NOMO-1 treated with dmso at 0.1 percent for 144 hours (cell line): Measurements from ENCODE around the gene DPM2.

Experiments used
- DNase-seq: peaks from one replicate; lab custom pipeline; 2025; ENCODE audit not compliant: unreplicated experiment; lab: John Stamatoyannopoulos, UW

DPM2 gene

DNA sequence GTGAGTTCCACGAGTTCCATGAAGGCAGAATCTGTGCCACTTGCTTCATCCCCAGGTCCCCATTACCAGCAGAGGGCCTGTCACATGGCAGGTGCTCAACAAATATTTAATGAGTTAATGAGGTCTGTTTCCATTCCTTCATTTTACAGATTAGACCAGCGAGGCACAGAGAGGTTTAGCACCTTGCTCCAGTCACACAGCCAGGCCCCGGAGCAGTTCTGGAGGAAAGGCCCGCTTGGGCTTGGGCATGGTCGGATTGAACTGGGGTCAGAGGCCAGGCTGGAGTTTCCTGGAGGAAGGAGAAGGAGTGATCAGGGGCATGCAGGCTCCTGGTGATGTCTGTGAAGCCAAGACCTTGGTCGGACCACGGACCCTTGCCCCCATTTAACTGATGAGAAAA is 16.9 kb downstream of the DPM2 start:
- no peak for DNase-seq

DNA sequence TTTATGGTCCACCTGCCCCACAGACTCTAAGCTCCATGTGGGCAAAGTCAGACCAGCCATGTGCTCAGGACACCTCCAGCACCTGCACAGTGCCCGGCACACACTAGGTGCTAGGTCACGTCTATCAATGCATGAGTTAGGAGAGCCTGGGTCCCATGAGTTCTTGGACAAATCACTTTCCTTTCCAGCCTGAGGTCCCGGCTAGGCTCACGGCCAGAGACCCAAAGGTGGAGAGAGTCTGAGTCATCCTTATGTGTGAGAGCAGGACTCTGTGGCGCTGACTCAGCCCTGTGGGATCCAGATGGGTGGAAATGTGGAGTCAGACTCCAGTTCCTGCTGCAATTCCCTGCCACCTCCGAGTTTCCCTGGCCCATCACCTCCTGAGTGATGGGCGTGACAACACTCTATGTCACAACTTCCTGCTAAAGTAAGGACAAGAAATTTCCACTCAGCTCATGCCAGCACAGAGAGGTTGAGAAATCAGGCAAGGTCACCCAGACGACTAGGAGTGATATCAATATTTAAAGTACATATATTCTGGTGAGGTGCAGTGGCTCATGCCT is 18.3 kb downstream of the DPM2 start:
- DNase-seq, result peak; percentile 27

DNA sequence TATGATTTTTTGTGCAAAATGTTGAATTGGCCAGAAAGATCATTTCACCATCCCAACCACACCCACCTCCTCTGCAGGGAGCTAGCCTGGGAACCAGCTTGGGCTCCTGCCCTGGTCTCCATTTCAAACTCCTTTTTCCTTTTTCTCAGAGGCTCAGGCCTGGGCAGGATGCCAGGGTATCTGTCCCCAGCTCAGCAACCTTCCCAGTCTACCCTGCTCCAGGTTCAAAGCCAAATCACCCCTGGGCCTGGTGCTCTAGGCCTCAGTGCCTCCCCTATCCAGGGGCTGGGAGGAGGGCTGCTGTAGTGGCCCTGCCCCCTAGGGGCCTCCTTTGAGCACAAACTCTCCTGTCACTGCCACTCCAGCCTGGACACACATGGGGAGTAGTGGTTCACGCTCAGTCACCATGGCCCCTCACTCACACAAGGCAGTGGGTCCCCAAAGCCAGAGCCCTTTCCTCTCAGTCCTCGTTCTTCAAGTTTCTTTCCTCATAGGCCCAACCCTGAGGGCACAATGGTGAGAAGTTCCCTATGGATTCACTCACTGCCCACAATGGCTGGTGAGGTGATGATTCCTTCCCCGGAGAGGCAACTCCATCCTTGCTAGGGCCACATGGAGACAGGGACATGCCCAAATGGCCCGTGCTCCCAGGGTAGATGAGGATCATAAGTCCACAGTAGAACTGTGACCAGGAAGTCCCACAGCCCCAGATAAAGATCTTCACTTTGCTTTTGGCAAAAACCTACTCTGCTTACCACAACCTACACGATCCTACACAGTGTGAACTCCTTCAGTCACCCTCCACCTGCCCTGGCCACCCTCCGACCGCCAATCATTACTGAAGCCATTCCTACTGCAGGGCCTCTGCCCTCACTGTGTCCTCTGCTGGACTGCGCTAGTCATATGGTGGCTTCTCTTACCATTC is 19.2 kb downstream of the DPM2 start:
- no peak for DNase-seq

DNA sequence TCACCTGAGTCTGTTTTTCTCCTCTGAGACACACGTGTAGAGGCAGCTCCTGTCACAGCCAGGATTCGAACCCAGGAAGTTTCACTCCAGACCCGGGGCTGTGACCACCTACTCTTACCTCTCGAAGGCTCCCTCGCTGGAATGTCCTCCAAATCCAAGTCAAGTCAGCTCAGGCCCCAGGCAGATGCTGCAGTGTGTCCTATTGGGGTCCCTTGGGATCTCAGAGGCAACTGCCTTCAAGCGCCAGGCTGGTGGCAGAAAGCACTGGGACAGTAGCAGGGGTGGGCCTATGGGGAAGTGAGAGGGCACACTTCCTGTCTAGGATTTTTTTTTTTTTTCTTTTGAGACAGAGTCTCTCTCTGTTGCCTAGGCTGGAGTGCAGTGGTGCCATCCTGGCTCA is 20.1 kb downstream of the DPM2 start:
- peak; percentile 33 for DNase-seq

DNA sequence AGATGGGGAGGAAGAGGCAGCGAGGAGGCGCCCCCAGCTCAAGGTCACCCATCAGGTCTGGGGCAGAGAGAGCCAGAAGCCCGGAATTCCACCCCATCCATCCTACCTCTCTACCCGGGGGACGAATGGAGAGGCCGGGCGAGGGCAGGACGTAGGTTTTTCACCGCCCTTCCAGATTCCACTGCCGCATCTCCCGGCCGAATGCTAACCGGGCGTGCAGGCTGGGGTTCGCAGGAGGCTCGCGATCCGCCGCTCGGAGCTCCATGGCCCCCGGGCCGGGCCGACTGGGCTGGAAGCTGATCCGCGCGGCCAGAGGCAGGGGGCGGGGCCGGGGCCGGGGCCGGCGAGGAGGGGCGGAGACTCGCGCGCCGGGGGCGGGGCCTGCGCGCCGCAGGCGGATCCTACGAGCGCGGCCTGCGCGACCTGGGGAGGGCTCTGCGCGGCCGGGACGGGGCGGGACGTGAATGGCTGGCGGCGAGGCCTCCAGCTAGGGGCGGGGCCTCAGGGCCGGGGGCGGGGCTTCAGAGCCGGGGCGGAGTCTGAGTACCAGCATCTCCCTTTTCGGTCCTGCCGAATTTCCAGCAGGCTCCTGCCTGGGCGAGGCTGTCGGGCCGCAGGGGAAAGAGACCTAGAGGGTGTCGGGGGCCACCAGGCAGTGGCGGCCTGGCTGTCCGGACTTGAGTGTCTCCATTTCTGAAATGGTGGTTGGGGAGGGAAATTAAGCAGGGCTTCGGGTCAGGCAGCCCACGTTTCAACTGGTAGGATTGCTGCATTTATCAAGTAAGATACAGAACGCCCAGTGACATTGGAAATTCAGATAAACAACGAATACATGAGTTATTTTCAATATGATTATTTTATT is 20.7 kb downstream of the DPM2 start, which contains the start of gene ST6GALNAC4:
Gene ST6GALNAC4, minus strand, starts transcription at position 322 of the 862 bp plus-strand sequence. CDS start 622 bp downstream, outside the sequence.
- DNase-seq, result peak; percentile 81

DNA sequence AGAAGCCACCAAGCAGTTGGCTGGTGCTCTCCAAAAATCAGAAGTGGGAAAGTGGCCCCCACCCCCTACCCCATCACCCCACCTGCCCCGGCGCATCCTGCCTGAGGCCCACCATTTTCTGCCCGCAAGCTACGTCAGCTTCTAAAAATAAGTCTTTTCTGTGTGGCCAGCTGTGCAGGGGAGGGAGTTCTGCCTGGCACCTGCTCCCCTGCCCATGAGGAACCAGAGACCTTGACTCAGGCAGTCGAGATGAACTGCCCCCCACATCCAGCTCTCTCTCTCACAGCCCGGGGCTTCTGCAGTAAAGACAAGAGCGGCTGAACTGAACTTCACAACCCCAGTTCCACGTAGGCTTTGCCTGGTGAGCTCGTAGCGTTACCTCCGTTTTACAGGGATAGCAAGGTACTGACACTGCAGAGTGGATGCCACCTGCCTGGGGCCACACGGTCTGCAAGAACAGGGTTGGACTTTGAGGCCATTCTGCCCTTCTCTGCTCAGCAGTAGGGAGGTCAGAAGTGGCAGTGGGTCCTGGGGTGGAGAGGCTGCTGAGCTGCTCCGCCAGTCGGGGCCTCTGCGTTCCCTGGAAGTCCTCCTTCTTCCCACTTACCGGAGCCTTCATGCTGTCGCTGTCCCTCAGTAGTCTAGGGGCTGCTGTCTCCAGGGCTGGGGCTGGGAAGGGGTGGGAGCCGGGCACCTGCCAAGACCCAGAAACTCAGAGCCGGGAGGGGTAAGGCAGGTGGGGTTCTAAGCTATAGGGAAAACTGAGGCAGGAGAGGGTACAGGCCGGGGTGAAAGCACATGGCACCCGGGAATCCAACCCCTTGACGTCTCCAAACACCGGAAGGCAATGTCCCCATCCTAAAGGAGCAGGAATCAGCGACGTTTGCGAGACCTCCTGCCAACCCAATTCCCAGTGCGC is 21.6 kb downstream of the DPM2 start:
- no peak for DNase-seq

DNA sequence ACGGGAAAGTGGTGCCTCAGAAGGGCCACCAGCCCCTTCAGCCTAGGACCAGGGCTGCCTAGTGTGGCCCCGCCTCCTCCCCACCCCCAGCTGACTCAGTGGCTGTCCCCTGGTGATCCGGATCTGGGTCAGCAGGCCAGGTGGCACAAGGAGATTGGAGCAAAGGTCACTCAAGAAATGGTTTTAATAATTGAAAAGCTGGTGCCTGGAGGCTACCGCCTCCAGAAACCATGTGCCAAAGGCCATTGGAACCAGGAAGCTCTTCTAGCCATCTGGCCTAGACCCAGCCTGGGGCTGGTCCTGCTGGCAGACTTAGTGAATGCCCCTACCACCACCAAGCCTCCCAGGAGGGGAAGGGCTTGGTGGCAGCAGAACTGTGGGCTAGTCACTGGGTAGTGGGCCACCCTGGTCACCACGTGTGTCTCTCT is 22.3 kb downstream of the DPM2 start:
- no peak for DNase-seq

DNA sequence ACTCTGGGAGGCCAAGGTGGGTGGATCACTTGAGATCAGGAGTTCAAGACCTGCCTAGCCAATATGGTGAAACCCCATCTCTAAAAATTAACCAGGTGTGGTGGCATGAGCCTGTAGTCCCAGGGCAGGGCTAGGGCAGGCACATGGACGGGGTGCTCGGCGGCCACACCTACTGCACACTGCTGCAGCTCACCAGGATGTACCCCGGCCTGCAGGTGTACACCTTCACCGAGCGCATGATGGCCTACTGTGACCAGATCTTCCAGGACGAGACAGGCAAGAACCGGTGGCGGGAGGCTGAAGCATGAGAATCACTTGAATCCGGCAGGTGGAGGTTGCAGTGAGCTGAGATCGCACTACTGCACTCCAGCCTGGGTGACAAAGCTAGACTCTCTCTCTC is 24.0 kb downstream of the DPM2 start:
- no peak for DNase-seq

DNA sequence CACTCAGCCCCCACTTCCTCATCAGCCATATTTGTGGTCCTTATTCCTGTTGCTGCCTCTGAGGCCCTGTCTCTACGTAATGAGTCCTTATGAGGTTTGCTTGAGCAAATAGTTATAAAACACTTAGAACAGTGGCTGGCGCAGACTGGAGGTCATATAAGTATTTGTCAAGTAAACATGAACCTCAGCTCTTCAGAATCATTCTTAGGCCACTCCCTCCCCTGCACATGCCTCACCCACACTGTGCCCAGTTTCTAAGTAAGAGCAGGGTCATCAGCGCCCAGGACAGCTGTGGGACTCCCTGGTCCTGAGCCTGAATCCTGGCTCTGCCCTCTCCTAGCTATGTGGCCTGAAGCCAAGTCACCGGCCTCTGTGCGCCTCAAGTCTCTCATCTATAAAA is 24.8 kb downstream of the DPM2 start:
- DNase-seq, result no peak

DNA sequence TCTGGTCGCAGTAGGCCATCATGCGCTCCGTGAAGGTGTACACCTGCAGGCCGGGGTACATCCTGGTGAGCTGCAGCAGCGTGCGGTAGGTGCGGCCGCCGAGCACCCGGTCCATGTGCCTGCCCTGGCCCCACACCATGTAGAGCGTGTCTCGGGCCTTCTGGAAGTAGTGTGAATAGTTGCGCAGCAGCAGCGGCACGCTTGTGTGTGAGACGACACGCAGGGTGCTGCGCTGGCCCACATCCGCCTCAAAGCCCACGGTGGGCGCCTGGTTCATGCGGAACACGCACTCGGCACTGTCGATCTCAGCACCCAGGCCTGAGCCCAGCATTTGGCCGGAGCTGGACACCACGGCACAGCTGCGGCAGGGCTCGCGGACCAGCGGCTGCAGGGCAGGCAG is 25.4 kb downstream of the DPM2 start:
- DNase-seq, result no peak

DNA sequence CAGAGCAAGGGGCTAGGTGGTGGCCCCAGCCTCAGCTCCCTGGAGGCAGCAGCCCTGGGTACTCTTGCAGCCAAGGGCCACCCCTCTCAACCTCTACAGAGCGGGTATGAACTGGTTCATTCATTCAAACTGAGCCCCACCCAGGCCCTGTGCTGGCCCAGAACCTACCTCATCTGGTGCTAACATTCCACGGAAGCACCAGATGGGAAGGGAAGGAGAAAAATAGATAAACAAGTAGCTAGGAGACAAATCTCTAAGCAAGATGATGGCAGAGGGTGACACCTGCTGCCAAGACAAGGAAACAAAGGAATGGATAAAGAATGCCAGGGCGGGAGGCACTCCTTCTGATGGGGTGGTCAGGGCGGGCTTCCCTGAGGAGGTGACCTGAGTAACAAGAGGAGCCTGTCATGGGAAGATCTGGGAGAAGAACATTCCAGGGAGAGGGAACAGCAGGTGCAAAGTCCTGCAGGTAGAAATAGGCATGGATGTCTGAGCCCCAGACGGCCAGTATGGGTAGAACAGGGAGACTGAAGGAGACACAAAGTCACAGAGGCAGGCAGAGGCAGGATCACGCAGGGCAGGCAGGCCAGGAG is 26.9 kb downstream of the DPM2 start:
- DNase-seq, result no peak

DNA sequence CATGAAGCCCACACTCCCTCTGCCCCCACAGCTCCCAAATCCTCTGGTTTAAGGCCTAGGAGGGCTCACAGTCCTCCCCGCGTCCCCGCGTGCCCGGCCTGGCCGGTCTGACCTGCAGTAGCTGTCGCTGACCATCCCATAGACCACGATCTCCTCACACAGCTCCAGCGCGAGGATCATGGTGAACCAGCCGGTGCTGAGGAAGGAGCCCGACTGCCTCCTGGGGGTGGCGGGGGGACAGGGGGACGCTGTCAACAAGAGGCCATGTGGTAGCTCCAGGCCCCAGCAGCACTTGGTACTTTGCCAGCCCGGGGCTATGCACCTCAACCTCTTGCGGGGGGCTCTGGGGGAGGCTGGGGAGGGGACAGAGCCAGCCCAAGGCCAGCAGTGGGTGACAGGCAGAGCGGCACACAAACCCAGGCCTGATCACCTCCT is 27.8 kb downstream of the DPM2 start:
- no peak for DNase-seq

DNA sequence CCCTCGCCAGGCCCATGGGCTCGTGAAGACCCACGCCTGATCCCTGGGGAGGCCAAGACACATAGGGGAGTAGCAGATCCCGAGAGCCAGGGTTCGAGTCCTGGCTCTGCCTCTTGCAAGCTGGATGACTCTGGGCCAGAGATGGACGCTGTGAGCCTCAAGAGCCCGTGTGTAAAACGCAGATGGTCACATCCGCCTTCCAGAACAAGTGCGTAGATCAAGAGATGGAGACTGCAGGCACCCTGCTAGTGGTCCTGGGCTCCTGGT is 29.1 kb downstream of the DPM2 start:
- DNase-seq, result no peak

DNA sequence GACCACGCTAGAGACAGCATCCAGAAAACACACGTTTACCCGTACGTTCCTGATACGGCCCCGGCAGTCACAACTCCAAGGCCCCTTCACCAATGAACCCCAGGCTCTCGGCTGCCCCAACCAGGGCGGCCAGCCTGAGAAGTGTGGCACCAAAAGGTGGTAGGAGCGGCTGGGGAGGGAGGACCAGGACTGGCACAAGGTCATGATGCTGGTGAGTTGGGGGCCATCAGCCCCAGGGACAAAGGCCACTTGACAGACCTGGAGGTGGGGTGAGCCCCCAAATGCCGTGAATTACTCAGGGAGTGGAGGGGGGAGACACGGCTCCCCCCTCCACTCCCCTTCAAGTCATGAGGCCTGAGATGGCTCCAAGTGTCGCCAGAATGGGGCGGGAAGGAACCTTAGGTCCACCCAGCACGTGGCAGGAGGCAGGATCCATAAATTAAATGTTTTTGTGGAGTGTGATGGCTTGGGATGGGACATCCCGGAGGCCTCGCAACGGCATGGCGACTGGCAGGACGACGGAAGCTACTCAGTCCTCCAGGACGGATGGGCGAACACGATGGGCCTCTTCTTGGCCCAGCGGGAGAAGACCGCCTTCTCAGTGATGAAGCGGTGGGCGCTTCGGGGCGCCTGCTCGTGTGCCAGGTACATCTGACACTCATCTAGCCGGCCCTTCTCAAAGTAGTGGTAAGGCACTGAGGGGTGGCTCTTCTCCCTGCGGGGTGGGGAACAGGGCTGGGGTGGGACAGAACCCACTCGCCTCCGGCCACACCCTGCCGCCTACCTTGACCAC is 29.6 kb downstream of the DPM2 start:
- no peak for DNase-seq

DNA sequence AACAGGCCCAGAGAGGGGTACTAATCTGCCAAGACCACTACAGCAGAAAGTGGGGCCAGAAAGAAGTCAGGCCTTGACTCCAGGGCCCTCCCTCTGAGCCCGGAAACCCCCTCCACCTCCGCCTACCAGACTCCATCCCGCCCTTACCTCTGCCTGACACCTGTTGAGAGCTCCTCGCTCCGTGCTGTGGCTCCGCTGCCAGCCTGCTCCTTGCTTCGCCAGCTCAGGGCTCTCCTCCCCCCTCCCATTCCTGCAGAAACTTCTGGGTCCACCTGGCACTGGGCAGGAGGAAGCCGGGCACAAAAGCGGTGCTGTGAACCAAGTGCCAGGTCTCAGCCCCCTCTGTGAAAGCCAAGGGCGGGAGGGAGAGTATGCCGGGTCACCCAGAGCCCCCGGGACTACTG is 31.9 kb downstream of the DPM2 start:
- DNase-seq, result no peak

DNA sequence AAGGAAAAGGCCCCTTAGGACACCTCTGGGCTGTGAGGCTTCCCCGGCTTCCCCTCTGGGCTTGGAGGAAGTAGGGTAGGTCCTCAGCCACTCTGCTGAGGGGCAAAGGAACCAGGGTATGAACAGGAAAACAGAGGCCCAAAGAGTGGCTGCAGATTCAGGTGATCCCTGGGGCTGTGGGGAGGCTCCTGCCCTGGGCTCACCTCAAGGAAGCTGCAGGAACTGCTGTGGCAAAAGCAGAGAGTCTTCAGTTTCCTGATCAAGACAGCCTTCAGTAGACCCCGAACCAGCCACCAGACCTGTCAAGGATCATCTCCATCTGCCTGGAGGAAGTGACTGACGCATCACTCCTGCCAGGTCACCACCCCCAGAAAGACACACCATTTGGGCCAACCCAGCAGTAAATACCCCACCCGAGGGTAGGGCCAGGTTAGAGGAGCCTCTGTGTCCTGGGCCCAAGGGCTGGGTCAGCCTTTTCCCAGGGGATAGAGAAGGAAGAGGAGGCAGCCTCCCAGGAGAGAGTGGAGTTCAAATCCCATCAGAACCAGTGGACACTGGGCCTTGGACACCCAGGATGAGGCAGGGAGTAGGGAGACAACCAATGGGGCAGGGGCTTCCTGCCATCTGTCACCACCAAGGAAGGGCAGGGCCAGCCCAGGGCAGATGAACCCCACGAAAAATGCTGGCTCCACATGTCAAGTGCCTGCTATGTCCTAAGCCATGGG is 32.5 kb downstream of the DPM2 start:
- DNase-seq, result no peak

DNA sequence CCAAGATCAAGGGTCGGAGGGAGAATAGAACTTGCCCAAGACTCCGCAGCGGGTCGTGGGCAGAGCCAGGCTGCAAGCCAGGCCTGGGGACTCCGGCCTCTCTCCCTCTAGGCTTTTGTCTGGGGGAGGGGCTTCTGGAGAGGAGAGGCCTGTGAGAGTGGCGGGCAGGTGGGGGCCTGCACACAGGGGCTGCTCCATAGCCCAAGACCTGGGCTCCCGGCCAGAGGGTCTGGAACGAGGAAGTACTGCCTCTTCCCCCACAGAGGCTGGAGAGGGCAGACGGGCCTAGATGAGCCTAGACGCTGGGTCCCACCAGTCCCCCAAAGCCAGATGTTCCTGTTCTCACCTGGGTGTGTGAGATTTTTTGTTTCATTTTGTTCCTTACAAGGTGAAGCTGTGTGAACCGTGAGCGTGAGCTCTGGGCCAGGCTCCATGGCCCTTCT is 33.1 kb downstream of the DPM2 start:
- peak; percentile 31 for DNase-seq

DNA sequence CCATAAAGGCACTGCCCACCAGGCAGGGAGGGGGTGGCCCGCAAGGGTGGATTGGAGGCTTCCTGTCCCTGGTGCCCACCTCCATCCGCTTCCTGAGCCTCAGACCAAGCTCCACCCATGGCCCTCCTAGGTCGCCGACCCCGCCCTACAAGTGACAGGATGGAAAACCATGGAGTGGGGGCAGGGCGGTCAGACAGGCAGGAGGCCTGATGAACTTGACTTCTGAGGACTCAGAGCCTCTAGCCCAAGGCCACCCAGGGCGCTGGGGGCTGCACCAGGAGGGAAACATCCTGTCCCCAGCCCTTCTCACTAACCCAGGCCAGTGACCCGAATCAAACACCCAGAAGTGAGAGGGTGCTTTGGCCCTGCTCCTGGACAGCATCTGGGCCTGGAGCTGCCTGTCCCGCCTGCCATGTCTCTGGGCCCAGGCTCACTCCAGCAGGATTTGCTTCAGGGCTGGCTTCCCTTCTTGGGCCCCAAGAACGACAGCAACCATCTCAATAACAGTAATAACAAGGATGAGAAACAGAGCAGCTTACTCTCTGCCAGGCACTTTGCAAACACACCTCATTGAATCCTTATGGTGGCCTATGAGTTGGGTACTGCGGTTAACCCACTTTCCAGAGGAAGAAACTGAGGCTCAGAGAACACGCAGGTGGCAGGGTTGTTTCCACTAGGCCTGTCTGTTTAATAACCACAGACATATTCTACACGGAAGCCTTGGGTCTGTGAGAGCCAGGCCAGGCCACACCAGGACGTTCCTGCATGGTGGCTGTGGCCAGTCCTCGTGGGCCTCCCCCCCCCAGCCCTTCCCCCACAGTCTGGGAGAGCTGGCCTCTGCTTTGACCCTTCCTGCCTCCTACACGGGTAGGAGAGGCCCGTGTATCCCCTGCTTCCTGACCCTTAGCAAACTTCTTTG is 33.8 kb downstream of the DPM2 start:
- DNase-seq, result peak; percentile 53
